Trophoblast cell (in vitro differentiated cells and primary cell): Measurements from ENCODE around the gene DNAH2.

Source experiments
- DNase-seq, 2 donors: peaks; one replicate each; pipeline ENCODE4 v3.0.0-alpha.2; 2016
- H2AFZ ChIP-seq: 2 replicates; pipeline ENCODE4 v1.6.1; 2013; ENCODE audit warnings: low read length, moderate library complexity, mild to moderate bottlenecking; ENCODE audit not compliant: insufficient read depth, poor library complexity
- H2AK5ac ChIP-seq: 2 replicates; pipeline ENCODE4 v1.6.1; 2013; ENCODE audit warnings: mild to moderate bottlenecking, low read length
- H2BK120ac ChIP-seq: 2 replicates; pipeline ENCODE4 v1.6.1; 2013; ENCODE audit warnings: low read length, mild to moderate bottlenecking, moderate library complexity; ENCODE audit not compliant: insufficient read depth, poor library complexity
- H2BK12ac ChIP-seq: 2 replicates; pipeline ENCODE4 v1.6.1; 2013; ENCODE audit warnings: mild to moderate bottlenecking, low read length, moderate library complexity
- H2BK5ac ChIP-seq: 2 replicates; pipeline ENCODE4 v1.6.1; 2013; ENCODE audit warnings: low read length, low read depth, moderate library complexity, mild to moderate bottlenecking; ENCODE audit not compliant: poor library complexity
- H3K14ac ChIP-seq: 2 replicates; pipeline ENCODE4 v1.6.1; 2013; ENCODE audit warnings: mild to moderate bottlenecking, low read length
- H3K18ac ChIP-seq: 2 replicates; pipeline ENCODE4 v1.6.1; 2013; ENCODE audit warnings: mild to moderate bottlenecking, low read length
- H3K23ac ChIP-seq: 2 replicates; pipeline ENCODE4 v1.6.1; 2013; ENCODE audit warnings: low read length
- H3K27ac ChIP-seq: 2 replicates; pipeline ENCODE4 v1.5.1; 2013; ENCODE audit warnings: low read depth, mild to moderate bottlenecking, inconsistent platforms, low read length, moderate library complexity
- H3K27me3 ChIP-seq: 2 replicates; pipeline ENCODE4 v1.6.1; 2013; ENCODE audit warnings: inconsistent platforms, mild to moderate bottlenecking, low read length, moderate library complexity; ENCODE audit not compliant: insufficient read depth
- H3K36me3 ChIP-seq, 2 experiments: 1 replicate in 1 of 2; 2 replicates in 1 of 2; pipeline ENCODE4 v1.6.1; 2013; ENCODE audit warnings: low read length in 2 of 2, mild to moderate bottlenecking in 2 of 2, moderate library complexity in 1 of 2; ENCODE audit not compliant: insufficient read depth in 2 of 2, control insufficient read depth in 1 of 2
- H3K4ac ChIP-seq: 2 replicates; pipeline ENCODE4 v1.6.1; 2013; ENCODE audit warnings: low read depth, mild to moderate bottlenecking, low read length, moderate library complexity
- H3K4me1 ChIP-seq, 2 experiments: 1 replicate in 1 of 2; 2 replicates in 1 of 2; pipeline ENCODE4 v1.6.1; 2013; ENCODE audit warnings: low read length in 2 of 2, mild to moderate bottlenecking in 2 of 2, moderate library complexity in 1 of 2; ENCODE audit not compliant: insufficient read depth in 2 of 2, control insufficient read depth in 1 of 2
- H3K4me2 ChIP-seq: 2 replicates; pipeline ENCODE4 v1.6.1; 2013; ENCODE audit warnings: inconsistent platforms, mild to moderate bottlenecking, low read length, moderate library complexity
- H3K4me3 ChIP-seq: 2 replicates; pipeline ENCODE4 v1.5.1; 2013; ENCODE audit warnings: mild to moderate bottlenecking, low read depth, low read length, inconsistent platforms
- H3K79me1 ChIP-seq: one replicate; pipeline ENCODE4 v1.6.1; 2013; ENCODE audit warnings: low read length
- H3K79me2 ChIP-seq: 2 replicates; pipeline ENCODE4 v1.6.1; 2013; ENCODE audit warnings: low read length, mild to moderate bottlenecking; ENCODE audit not compliant: control insufficient read depth, insufficient read depth, poor library complexity
- H3K9ac ChIP-seq: 2 replicates; pipeline ENCODE4 v1.6.1; 2013; ENCODE audit warnings: mild to moderate bottlenecking, low read length
- H3K9me3 ChIP-seq: 2 replicates; pipeline ENCODE4 v1.6.1; 2013; ENCODE audit warnings: low read depth, mild to moderate bottlenecking, control low read depth, inconsistent platforms, low read length; ENCODE audit not compliant: insufficient read depth
- H4K12ac ChIP-seq: 2 replicates; pipeline ENCODE4 v1.6.1; 2013; ENCODE audit warnings: low read depth, mild to moderate bottlenecking, low read length, moderate library complexity
- H4K8ac ChIP-seq: 2 replicates; pipeline ENCODE4 v1.6.1; 2013; ENCODE audit warnings: low read depth, mild to moderate bottlenecking, low read length, moderate library complexity
- H4K91ac ChIP-seq: one replicate; pipeline ENCODE4 v1.6.1; 2013; ENCODE audit warnings: low read depth, mild to moderate bottlenecking, low read length, moderate library complexity
- WGBS: extraction: QIAGEN DNeasy Blood & Tissue Kit; methylation state at CpG from one replicate; pipeline ENCODE4 v1.1.7; 2013; ENCODE audit warnings: missing lambda C conversion rate; ENCODE audit not compliant: insufficient read length, insufficient coverage; ENCODE audit errors: extremely low coverage; 5-methylcytosine and 5-hydroxymethylcytosine counted together

DNAH2 gene

DNA sequence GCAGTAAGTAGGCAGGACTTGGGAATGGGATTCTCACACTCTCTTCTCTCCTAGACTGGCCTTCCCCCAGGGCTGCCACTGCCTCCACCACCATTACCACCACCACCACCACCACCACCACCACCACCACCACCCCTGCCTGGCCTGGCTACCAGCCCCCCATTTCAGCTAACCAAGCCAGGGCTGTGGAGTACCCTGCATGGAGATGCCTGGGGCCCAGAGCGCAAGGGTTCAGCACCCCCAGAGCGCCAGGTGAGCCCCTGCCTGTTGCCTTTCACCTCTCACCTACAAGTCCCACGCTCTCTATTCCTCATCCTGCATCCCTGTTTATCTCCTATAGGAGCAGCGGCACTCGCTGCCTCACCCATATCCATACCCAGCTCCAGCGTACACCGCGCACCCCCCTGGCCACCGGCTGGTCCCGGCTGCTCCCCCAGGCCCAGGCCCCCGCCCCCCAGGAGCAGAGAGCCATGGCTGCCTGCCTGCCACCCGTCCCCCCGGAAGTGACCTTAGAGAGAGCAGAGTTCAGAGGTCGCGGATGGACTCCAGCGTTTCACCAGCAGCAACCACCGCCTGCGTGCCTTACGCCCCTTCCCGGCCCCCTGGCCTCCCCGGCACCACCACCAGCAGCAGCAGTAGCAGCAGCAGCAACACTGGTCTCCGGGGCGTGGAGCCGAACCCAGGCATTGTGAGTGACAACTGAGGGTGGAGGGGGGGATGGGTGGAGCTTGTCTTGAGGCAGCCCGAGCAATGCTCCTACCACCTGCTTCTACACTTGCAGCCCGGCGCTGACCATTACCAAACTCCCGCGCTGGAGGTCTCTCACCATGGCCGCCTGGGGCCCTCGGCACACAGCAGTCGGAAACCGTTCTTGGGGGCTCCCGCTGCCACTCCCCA lies 129.5 kb downstream of the DNAH2 start:
- peaks cover 65% of the 10 kb centered on the region in 2 experiments for H3K36me3 ChIP-seq
- H3K9me3 ChIP-seq = peaks cover 3% of the 10 kb centered on the region
- H2BK5ac ChIP-seq = no peak overlapping the region
- no peaks in the 10 kb centered on the region for H3K27me3 ChIP-seq
- H3K14ac ChIP-seq = no peak overlapping the region
- no peak overlapping the region for H2BK120ac ChIP-seq
- no peak overlapping the region for H2BK12ac ChIP-seq
- WGBS = no CpG with 5 or more reads among the region's 34 CpGs
- H4K91ac ChIP-seq = no peak overlapping the region
- no peak overlapping the region for H3K23ac ChIP-seq
- H3K27ac ChIP-seq = no peak overlapping the region
- peaks cover 22% of the 10 kb centered on the region for H3K79me2 ChIP-seq
- no peak overlapping the region for H3K9ac ChIP-seq
- H4K8ac ChIP-seq = no peak overlapping the region
- no peak overlapping the region for H2AK5ac ChIP-seq
- no peak overlapping the region for H3K18ac ChIP-seq
- no peak overlapping the region for H3K4ac ChIP-seq
- peaks cover 23% of the 10 kb centered on the region for H3K79me1 ChIP-seq
- no peak overlapping the region for H3K4me3 ChIP-seq
- H4K12ac ChIP-seq = no peak overlapping the region
- H2AFZ ChIP-seq = no peak overlapping the region
- no peak for DNase-seq
- H3K4me1 ChIP-seq = peaks cover 6 to 8% of the 10 kb centered on the region in 2 experiments
- no peak overlapping the region for H3K4me2 ChIP-seq

DNA sequence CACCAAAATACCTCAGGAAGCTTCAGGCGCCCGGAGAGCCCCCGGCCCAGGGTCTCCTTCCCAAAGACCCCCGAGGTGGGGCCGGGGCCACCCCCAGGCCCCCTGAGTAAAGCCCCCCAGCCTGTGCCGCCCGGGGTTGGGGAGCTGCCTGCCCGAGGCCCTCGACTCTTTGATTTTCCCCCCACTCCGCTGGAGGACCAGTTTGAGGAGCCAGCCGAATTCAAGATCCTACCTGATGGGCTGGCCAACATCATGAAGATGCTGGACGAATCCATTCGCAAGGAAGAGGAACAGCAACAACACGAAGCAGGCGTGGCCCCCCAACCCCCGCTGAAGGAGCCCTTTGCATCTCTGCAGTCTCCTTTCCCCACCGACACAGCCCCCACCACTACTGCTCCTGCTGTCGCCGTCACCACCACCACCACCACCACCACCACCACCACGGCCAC lies 130.6 kb downstream of the DNAH2 start:
- H2AK5ac ChIP-seq = no peak overlapping the region
- H4K8ac ChIP-seq = no peak overlapping the region
- no peak overlapping the region for H2BK120ac ChIP-seq
- DNase-seq = no peak
- no peak overlapping the region for H3K14ac ChIP-seq
- H3K27ac ChIP-seq = no peak overlapping the region
- H2BK5ac ChIP-seq = no peak overlapping the region
- H3K18ac ChIP-seq = no peak overlapping the region
- peaks cover 13% of the 10 kb centered on the region for H3K79me1 ChIP-seq
- no peaks in the 10 kb centered on the region for H3K27me3 ChIP-seq
- H4K12ac ChIP-seq = no peak overlapping the region
- no peak overlapping the region for H3K9ac ChIP-seq
- no peak overlapping the region for H3K23ac ChIP-seq
- no peak overlapping the region for H2AFZ ChIP-seq
- no CpG with 5 or more reads among the region's 20 CpGs for WGBS
- H3K79me2 ChIP-seq = peaks cover 12% of the 10 kb centered on the region
- peaks cover 6 to 14% of the 10 kb centered on the region in 2 experiments for H3K4me1 ChIP-seq
- H3K4me3 ChIP-seq = no peak overlapping the region
- peaks cover 7% of the 10 kb centered on the region for H3K9me3 ChIP-seq
- H4K91ac ChIP-seq = no peak overlapping the region
- no peak overlapping the region for H3K4ac ChIP-seq
- H2BK12ac ChIP-seq = no peak overlapping the region
- peaks cover 76% of the 10 kb centered on the region in 2 experiments for H3K36me3 ChIP-seq
- no peak overlapping the region for H3K4me2 ChIP-seq

DNA sequence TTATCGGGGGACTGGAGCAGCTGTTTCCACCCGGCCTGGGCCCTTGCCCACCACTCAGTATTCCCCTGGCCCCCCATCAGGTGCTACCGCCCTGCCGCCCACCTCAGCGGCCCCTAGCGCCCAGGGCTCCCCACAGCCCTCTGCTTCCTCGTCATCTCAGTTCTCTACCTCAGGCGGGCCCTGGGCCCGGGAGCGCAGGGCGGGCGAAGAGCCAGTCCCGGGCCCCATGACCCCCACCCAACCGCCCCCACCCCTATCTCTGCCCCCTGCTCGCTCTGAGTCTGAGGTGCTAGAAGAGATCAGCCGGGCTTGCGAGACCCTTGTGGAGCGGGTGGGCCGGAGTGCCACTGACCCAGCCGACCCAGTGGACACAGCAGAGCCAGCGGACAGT lies 131.2 kb downstream of the DNAH2 start:
- no peak overlapping the region for H3K4ac ChIP-seq
- H3K23ac ChIP-seq = no peak overlapping the region
- peaks cover 6 to 16% of the 10 kb centered on the region in 2 experiments for H3K4me1 ChIP-seq
- no CpG with 5 or more reads among the region's 21 CpGs for WGBS
- no peak for DNase-seq
- no peak overlapping the region for H3K4me2 ChIP-seq
- no peak overlapping the region for H2BK5ac ChIP-seq
- no peak overlapping the region for H2AK5ac ChIP-seq
- H3K27me3 ChIP-seq = no peaks in the 10 kb centered on the region
- no peak overlapping the region for H3K4me3 ChIP-seq
- no peak overlapping the region for H3K9ac ChIP-seq
- H2BK12ac ChIP-seq = no peak overlapping the region
- peaks cover 7% of the 10 kb centered on the region for H3K79me2 ChIP-seq
- H3K14ac ChIP-seq = no peak overlapping the region
- H2BK120ac ChIP-seq = no peak overlapping the region
- peaks cover 7% of the 10 kb centered on the region for H3K79me1 ChIP-seq
- no peak overlapping the region for H4K8ac ChIP-seq
- H3K27ac ChIP-seq = no peak overlapping the region
- H3K9me3 ChIP-seq = peaks cover 7% of the 10 kb centered on the region
- H3K36me3 ChIP-seq = peaks cover 81 to 82% of the 10 kb centered on the region in 2 experiments
- H3K18ac ChIP-seq = no peak overlapping the region
- H4K12ac ChIP-seq = no peak overlapping the region
- no peak overlapping the region for H2AFZ ChIP-seq
- no peak overlapping the region for H4K91ac ChIP-seq

DNA sequence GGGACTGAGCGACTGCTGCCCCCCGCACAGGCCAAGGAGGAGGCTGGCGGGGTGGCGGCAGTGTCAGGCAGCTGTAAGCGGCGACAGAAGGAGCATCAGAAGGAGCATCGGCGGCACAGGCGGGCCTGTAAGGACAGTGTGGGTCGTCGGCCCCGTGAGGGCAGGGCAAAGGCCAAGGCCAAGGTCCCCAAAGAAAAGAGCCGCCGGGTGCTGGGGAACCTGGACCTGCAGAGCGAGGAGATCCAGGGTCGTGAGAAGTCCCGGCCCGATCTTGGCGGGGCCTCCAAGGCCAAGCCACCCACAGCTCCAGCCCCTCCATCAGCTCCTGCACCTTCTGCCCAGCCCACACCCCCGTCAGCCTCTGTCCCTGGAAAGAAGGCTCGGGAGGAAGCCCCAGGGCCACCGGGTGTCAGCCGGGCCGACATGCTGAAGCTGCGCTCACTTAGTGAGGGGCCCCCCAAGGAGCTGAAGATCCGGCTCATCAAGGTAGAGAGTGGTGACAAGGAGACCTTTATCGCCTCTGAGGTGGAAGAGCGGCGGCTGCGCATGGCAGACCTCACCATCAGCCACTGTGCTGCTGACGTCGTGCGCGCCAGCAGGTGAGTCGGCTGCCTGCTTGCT lies 131.7 kb downstream of the DNAH2 start:
- Histone ChIP-seq H4K8ac (no peak overlapping the region), H2BK12ac (no peak overlapping the region), H3K14ac (no peak overlapping the region), H2AFZ (no peak overlapping the region), H2BK5ac (no peak overlapping the region), H3K79me2 (peaks cover 4% of the 10 kb centered on the region), H3K9ac (no peak overlapping the region), H4K12ac (no peak overlapping the region), H3K4me3 (no peak overlapping the region), H3K36me3 (peaks cover 82 to 85% of the 10 kb centered on the region in 2 experiments), H3K18ac (no peak overlapping the region), H3K23ac (no peak overlapping the region), H2AK5ac (no peak overlapping the region), H3K27me3 (no peaks in the 10 kb centered on the region), H4K91ac (no peak overlapping the region), H3K79me1 (peaks cover 3% of the 10 kb centered on the region), H3K27ac (no peak overlapping the region), H3K9me3 (peaks cover 7% of the 10 kb centered on the region), H3K4me1 (peaks cover 6 to 16% of the 10 kb centered on the region in 2 experiments), H2BK120ac (no peak overlapping the region), H3K4ac (no peak overlapping the region), H3K4me2 (no peak overlapping the region)
- no peak for DNase-seq
- WGBS = no CpG with 5 or more reads among the region's 35 CpGs
